ENCODE data around the gene SLC4A4. TPM values are rescaled to one million over a fixed set of nuclear protein-coding genes. Genes with fewer than 3 reads are reported as not detected.

SLC4A4 gene
- total and polyA plus RNA-seq, 3 experiments from 2014 or later, result 1.2 to 9.1 (median 1.3) TPM

DNA sequence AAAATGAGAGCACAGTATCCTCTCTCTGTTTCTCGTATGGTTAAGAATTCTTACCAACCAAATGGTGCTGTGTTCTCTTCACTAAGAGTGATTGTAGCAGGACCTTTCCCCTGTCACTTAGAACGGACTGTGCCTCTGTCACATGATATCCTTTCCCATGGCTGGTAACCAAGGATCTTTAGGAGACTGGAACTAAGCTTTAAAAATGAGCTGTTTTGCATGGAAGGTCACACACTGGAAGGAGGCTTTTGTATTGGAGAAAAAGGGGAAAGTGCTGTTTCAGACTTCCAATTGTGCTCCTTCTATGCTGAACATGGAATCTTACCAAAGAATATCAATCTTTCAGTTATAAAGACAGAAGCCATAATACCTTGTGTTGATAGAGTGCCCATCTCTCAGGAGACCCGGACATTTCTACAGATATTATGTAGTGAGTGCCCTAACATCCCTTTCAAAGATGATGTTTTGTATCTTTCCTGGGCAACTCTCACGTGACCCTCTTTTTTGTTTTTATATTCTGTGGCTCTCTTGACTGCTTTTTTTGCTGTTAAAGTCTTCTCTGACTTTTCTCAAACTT, 148.6 kb downstream of the SLC4A4 start:
- Histone ChIP-seq H3K36me3 (ENCODE audit: insufficient read depth, low read length) (no peaks in the 10 kb centered on the region), H3K27me3 (ENCODE audit: insufficient read depth, low read length, poor library complexity, severe bottlenecking) (no peaks in the 10 kb centered on the region), H3K9me3 (ENCODE audit: low read length) (no peaks in the 10 kb centered on the region), H3K27ac (ENCODE audit: low read depth, low read length) (no peak overlapping the region), H3K4me1 (ENCODE audit: insufficient read depth, low read length) (no peaks in the 10 kb centered on the region), H3K4me3 (ENCODE audit: low read length) (no peak overlapping the region)
- Mint-ChIP-seq H3K4me1 (no peaks in the 10 kb centered on the region), H3K27me3 (no peaks in the 10 kb centered on the region), H3K4me3 (no peak overlapping the region), H3K36me3 (peaks cover 0 to 10% (median 0%) of the 10 kb centered on the region in 3 donors), H3K9me3 (peaks cover 0 to 2% (median 0%) of the 10 kb centered on the region in 5 donors), H3K27ac (no peak overlapping the region)
- no peak for DNase-seq
- ChIA-PET CTCF (no interaction called here), POLR2A (no interaction called here)

DNA sequence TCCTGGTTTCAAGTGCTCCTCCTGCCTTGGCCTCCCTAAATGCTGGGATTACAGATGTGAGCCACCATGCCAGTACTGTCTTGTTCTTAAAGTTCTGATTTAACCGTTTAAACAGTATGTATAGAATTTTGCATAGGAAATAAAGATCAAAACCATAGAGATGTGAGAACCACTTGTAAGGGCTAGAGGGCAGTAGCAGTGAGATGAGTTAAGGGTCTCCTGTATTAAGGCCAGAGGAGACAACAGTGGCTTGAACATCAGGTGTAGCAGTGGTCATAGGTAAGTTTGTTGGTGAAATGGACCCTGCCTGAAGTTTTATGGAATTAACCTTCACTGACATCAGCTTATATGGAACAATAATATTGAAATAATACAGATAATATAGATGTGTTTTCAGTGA, 155.7 kb downstream of the SLC4A4 start:
- no peak for DNase-seq
- no peak overlapping the region for H3K27ac ChIP-seq (ENCODE audit: low read depth, low read length)
- H3K36me3 ChIP-seq (ENCODE audit: insufficient read depth, low read length), result no peaks in the 10 kb centered on the region
- peaks cover 0 to 3% (median 0%) of the 10 kb centered on the region in 3 donors for H3K36me3 Mint-ChIP-seq
- no peaks in the 10 kb centered on the region for H3K9me3 ChIP-seq (ENCODE audit: low read length)
- ChIA-PET CTCF (no interaction called here), POLR2A (no interaction called here)
- H3K27me3 Mint-ChIP-seq, result no peaks in the 10 kb centered on the region
- no peak overlapping the region for H3K27ac Mint-ChIP-seq
- no peaks in the 10 kb centered on the region for H3K9me3 Mint-ChIP-seq
- no peak overlapping the region for H3K4me3 ChIP-seq (ENCODE audit: low read length)
- H3K4me3 Mint-ChIP-seq, result no peak overlapping the region
- H3K27me3 ChIP-seq (ENCODE audit: insufficient read depth, low read length, poor library complexity, severe bottlenecking), result no peaks in the 10 kb centered on the region
- H3K4me1 Mint-ChIP-seq, result no peaks in the 10 kb centered on the region
- no peaks in the 10 kb centered on the region for H3K4me1 ChIP-seq (ENCODE audit: insufficient read depth, low read length)

DNA sequence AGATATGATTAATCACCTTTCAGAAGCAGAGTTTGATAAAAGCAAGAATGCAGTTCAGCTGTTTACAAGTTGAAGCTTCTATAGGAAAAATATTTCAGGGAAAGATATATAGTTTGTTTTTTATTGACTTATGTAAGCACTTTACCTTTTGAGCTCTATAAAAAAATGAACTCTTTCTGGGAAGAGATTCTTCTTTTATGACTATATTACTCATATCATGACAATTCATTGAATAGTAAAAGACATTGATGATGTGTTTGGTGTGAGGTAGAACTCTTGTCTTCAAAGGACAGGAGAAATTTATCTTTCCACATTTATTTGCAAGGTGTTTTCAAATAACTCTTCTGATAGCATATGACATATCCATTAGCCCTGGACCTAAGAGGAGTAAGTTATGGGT, 156.6 kb downstream of the SLC4A4 start:
- H3K27ac Mint-ChIP-seq, result peak overlapping the region in 2 of 8 donors; percentile 21 to 54
- Histone ChIP-seq H3K27ac (ENCODE audit: low read depth, low read length) (no peak overlapping the region), H3K4me1 (ENCODE audit: insufficient read depth, low read length) (no peaks in the 10 kb centered on the region), H3K4me3 (ENCODE audit: low read length) (no peak overlapping the region), H3K27me3 (ENCODE audit: insufficient read depth, low read length, poor library complexity, severe bottlenecking) (no peaks in the 10 kb centered on the region), H3K9me3 (ENCODE audit: low read length) (no peaks in the 10 kb centered on the region), H3K36me3 (ENCODE audit: insufficient read depth, low read length) (no peaks in the 10 kb centered on the region)
- no peak overlapping the region for H3K4me3 Mint-ChIP-seq
- H3K9me3 Mint-ChIP-seq, result no peaks in the 10 kb centered on the region
- no peak for DNase-seq
- no peaks in the 10 kb centered on the region for H3K4me1 Mint-ChIP-seq
- ChIA-PET CTCF (no interaction called here), POLR2A (no interaction called here)
- no peaks in the 10 kb centered on the region for H3K27me3 Mint-ChIP-seq
- H3K36me3 Mint-ChIP-seq, result peaks cover 0 to 3% (median 0%) of the 10 kb centered on the region in 3 donors

GRCh38 chr4:71497078-71497477, 158.3 kb downstream of the SLC4A4 start:
- H3K27ac Mint-ChIP-seq, result no peak overlapping the region
- POLR2A ChIA-PET, result no interaction called here
- Histone ChIP-seq H3K36me3 (ENCODE audit: insufficient read depth, low read length) (no peaks in the 10 kb centered on the region), H3K4me1 (ENCODE audit: insufficient read depth, low read length) (no peaks in the 10 kb centered on the region), H3K27me3 (ENCODE audit: insufficient read depth, low read length, poor library complexity, severe bottlenecking) (no peaks in the 10 kb centered on the region), H3K9me3 (ENCODE audit: low read length) (no peaks in the 10 kb centered on the region), H3K4me3 (ENCODE audit: low read length) (no peak overlapping the region), H3K27ac (ENCODE audit: low read depth, low read length) (no peak overlapping the region)
- H3K9me3 Mint-ChIP-seq, result no peaks in the 10 kb centered on the region
- CTCF ChIA-PET, result no interaction called here
- H3K4me1 Mint-ChIP-seq, result no peaks in the 10 kb centered on the region
- H3K27me3 Mint-ChIP-seq, result no peaks in the 10 kb centered on the region
- no peak overlapping the region for H3K4me3 Mint-ChIP-seq
- peaks cover 0 to 3% (median under 1%) of the 10 kb centered on the region in 3 donors for H3K36me3 Mint-ChIP-seq
- no peak for DNase-seq

- no peaks in the 10 kb centered on the region for H3K36me3 ChIP-seq (ENCODE audit: insufficient read depth, low read length)
- POLR2A ChIA-PET, result no interaction called here
- Mint-ChIP-seq H3K9me3 (no peaks in the 10 kb centered on the region), H3K4me1 (no peaks in the 10 kb centered on the region), H3K27ac (no peak overlapping the region), H3K4me3 (no peak overlapping the region), H3K27me3 (no peaks in the 10 kb centered on the region), H3K36me3 (peaks cover 0 to 8% (median 4%) of the 10 kb centered on the region in 3 donors)
- H3K27me3 ChIP-seq (ENCODE audit: insufficient read depth, low read length, poor library complexity, severe bottlenecking), result no peaks in the 10 kb centered on the region
- H3K9me3 ChIP-seq (ENCODE audit: low read length), result no peaks in the 10 kb centered on the region
- H3K4me1 ChIP-seq (ENCODE audit: insufficient read depth, low read length), result no peaks in the 10 kb centered on the region
- DNase-seq, result no peak
- no peak overlapping the region for H3K27ac ChIP-seq (ENCODE audit: low read depth, low read length)
- H3K4me3 ChIP-seq (ENCODE audit: low read length), result no peak overlapping the region
- CTCF ChIA-PET, result no interaction called here
Measured at GRCh38 chr4:71498002-71498401, 159.2 kb downstream of the SLC4A4 start.

GRCh38 chr4:71498625-71499024, 159.8 kb downstream of the SLC4A4 start:
- H3K4me1 Mint-ChIP-seq, result no peaks in the 10 kb centered on the region

GRCh38 chr4:71501992-71502391, 163.2 kb downstream of the SLC4A4 start:
- Mint-ChIP-seq H3K27ac (no peak overlapping the region), H3K4me3 (no peak overlapping the region), H3K36me3 (peaks cover 2 to 21% (median 3%) of the 10 kb centered on the region in 3 donors), H3K9me3 (peaks cover 0 to 6% (median 0%) of the 10 kb centered on the region in 5 donors), H3K4me1 (no peaks in the 10 kb centered on the region), H3K27me3 (no peaks in the 10 kb centered on the region)
- H3K9me3 ChIP-seq (ENCODE audit: low read length), result no peaks in the 10 kb centered on the region
- no peak for DNase-seq
- no peaks in the 10 kb centered on the region for H3K4me1 ChIP-seq (ENCODE audit: insufficient read depth, low read length)
- no peaks in the 10 kb centered on the region for H3K36me3 ChIP-seq (ENCODE audit: insufficient read depth, low read length)
- H3K27me3 ChIP-seq (ENCODE audit: insufficient read depth, low read length, poor library complexity, severe bottlenecking), result no peaks in the 10 kb centered on the region
- H3K27ac ChIP-seq (ENCODE audit: low read depth, low read length), result no peak overlapping the region
- POLR2A ChIA-PET, result no interaction called here
- H3K4me3 ChIP-seq (ENCODE audit: low read length), result no peak overlapping the region
- CTCF ChIA-PET, result no interaction called here

More at GRCh38 chr4:71498625-71499024, 159.8 kb downstream of the SLC4A4 start:
- DNase-seq, result no peak
- Histone ChIP-seq H3K27ac (ENCODE audit: low read depth, low read length) (no peak overlapping the region), H3K4me1 (ENCODE audit: insufficient read depth, low read length) (no peaks in the 10 kb centered on the region), H3K9me3 (ENCODE audit: low read length) (no peaks in the 10 kb centered on the region), H3K36me3 (ENCODE audit: insufficient read depth, low read length) (no peaks in the 10 kb centered on the region), H3K4me3 (ENCODE audit: low read length) (no peak overlapping the region), H3K27me3 (ENCODE audit: insufficient read depth, low read length, poor library complexity, severe bottlenecking) (no peaks in the 10 kb centered on the region)
- Mint-ChIP-seq H3K4me3 (no peak overlapping the region), H3K27me3 (no peaks in the 10 kb centered on the region), H3K9me3 (no peaks in the 10 kb centered on the region), H3K36me3 (peaks cover 0 to 8% (median 4%) of the 10 kb centered on the region in 3 donors), H3K27ac (no peak overlapping the region)
- POLR2A ChIA-PET, result interaction anchor here (0.6 kb wide), 1 partner anchor 328 kb away, joined by 3 read pairs; no protein-coding TSS in a partner anchor
- CTCF ChIA-PET, result no interaction called here

DNA sequence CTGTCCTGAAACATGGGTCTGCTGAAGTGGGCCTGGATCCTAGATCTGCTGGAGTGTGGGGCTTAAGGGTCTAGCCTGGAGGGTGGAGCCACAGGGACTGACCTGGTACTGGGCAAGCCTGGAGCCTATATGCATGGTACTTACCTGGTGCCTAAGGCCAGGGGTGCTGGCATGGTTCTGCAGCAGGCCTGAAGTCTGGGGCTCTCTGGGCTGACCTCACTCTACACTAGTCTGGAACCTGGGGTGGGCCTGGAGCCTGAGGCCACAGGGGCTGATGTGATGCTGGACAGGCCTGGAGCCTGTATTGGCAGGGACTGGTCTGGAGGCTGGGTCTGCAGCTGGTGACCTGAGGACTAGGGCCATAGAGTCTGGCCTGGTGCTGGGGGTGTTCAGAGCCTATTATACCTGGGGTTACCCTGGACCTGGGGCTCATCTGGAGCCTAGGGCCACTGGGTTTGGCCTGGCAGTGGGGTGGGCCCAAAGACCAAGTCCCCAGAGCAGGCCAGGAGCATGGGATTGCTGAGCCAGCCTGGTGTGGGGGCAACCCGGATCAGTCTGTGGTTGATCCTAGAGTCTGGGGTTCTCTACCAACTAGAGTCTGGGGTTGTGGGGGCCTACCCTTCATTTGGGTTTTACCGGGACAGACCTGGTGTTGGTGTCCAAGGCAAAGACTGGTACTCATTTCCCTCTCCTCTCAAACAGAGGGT, 179.6 kb downstream of the SLC4A4 start:
- H3K36me3 ChIP-seq (ENCODE audit: insufficient read depth, low read length), result no peaks in the 10 kb centered on the region
- H3K9me3 ChIP-seq (ENCODE audit: low read length), result no peaks in the 10 kb centered on the region
- Mint-ChIP-seq H3K9me3 (peaks cover 3 to 6% (median 4%) of the 10 kb centered on the region in 5 donors), H3K27ac (no peak overlapping the region), H3K4me3 (no peak overlapping the region), H3K27me3 (no peaks in the 10 kb centered on the region), H3K36me3 (peaks cover 0 to 25% (median 0%) of the 10 kb centered on the region in 3 donors), H3K4me1 (no peaks in the 10 kb centered on the region)
- no peaks in the 10 kb centered on the region for H3K4me1 ChIP-seq (ENCODE audit: insufficient read depth, low read length)
- no peak overlapping the region for H3K4me3 ChIP-seq (ENCODE audit: low read length)
- CTCF ChIA-PET, result no interaction called here
- H3K27me3 ChIP-seq (ENCODE audit: insufficient read depth, low read length, poor library complexity, severe bottlenecking), result no peaks in the 10 kb centered on the region
- POLR2A ChIA-PET, result no interaction called here
- peak in 1 of 5 donors; percentile 40 for DNase-seq
- H3K27ac ChIP-seq (ENCODE audit: low read depth, low read length), result no peak overlapping the region
